SIG-M5 (cell line): ENCODE data around the gene IL1RAPL1.

Experiments used
- DNase-seq: peaks from one replicate; lab custom pipeline; 2025; lab: John Stamatoyannopoulos, UW

IL1RAPL1 gene

GRCh38 chrX:29434939-29435338, 847.7 kb downstream of the IL1RAPL1 start:
- no peak for DNase-seq

GRCh38 chrX:29435396-29435795, 848.1 kb downstream of the IL1RAPL1 start:
- DNase-seq: no peak

- DNase-seq: no peak
Observed at GRCh38 chrX:29447867-29448266, 860.6 kb downstream of the IL1RAPL1 start.

GRCh38 chrX:29453333-29453732, 866.1 kb downstream of the IL1RAPL1 start:
- no peak for DNase-seq

- DNase-seq: no peak
Observed at GRCh38 chrX:29455702-29456101, 868.5 kb downstream of the IL1RAPL1 start.

- DNase-seq: no peak
Observed at GRCh38 chrX:29461039-29461438, 873.8 kb downstream of the IL1RAPL1 start.

GRCh38 chrX:29466456-29466855, 879.2 kb downstream of the IL1RAPL1 start:
- no peak for DNase-seq

- no peak for DNase-seq
Observed at GRCh38 chrX:29468911-29469494, 881.8 kb downstream of the IL1RAPL1 start.

- no peak for DNase-seq
Observed at GRCh38 chrX:29470030-29470429, 882.8 kb downstream of the IL1RAPL1 start.

- no peak for DNase-seq
Observed at GRCh38 chrX:29471829-29472228, 884.6 kb downstream of the IL1RAPL1 start.

- no peak for DNase-seq
Observed at GRCh38 chrX:29477878-29478277, 890.6 kb downstream of the IL1RAPL1 start.

- DNase-seq: no peak
Observed at GRCh38 chrX:29478336-29479069, 891.3 kb downstream of the IL1RAPL1 start.

GRCh38 chrX:29487214-29487613, 900.0 kb downstream of the IL1RAPL1 start:
- DNase-seq: no peak

- no peak for DNase-seq
Observed at GRCh38 chrX:29487714-29488113, 900.5 kb downstream of the IL1RAPL1 start.

- DNase-seq: no peak
Observed at GRCh38 chrX:29488919-29489318, 901.7 kb downstream of the IL1RAPL1 start.

- DNase-seq: no peak
Observed at GRCh38 chrX:29490606-29491005, 903.4 kb downstream of the IL1RAPL1 start.

GRCh38 chrX:29491659-29492058, 904.4 kb downstream of the IL1RAPL1 start:
- no peak for DNase-seq

- no peak for DNase-seq
Observed at GRCh38 chrX:29496636-29497180, 909.5 kb downstream of the IL1RAPL1 start.

GRCh38 chrX:29506729-29507128, 919.5 kb downstream of the IL1RAPL1 start:
- no peak for DNase-seq

GRCh38 chrX:29518100-29518499, 930.9 kb downstream of the IL1RAPL1 start:
- no peak for DNase-seq

- DNase-seq: no peak
Observed at GRCh38 chrX:29528281-29528680, 941.0 kb downstream of the IL1RAPL1 start.

- DNase-seq: no peak
Observed at GRCh38 chrX:29530501-29530900, 943.3 kb downstream of the IL1RAPL1 start.

- no peak for DNase-seq
Observed at GRCh38 chrX:29531336-29531735, 944.1 kb downstream of the IL1RAPL1 start.
